SK-N-SH (cell line): Measurements from ENCODE around the gene CEP63. TPM values are rescaled to one million over a fixed set of nuclear protein-coding genes. Genes with fewer than 3 reads are reported as not detected.

ENCODE experiments used
- CTCF ChIA-PET: fragments of 300-600, 350-600 bp; formaldehyde crosslinking; extraction: SDS; loops from one replicate; lab custom pipeline; 2021; lab: Yijun Ruan, JAX
- POLR2A ChIA-PET: fragments of 350-600 bp; sonication (Branson Sonifier 250); formaldehyde crosslinking; extraction: SDS; loops from one replicate; lab custom pipeline; 2020; ENCODE audit warnings: antibody characterized with exemption, inconsistent platforms; lab: Yijun Ruan, JAX
- DNase-seq: peaks from one replicate; pipeline ENCODE4 v3.0.0; 2012
- H2AFZ ChIP-seq: fragments of 200-600 bp; sonication (generic); 2 replicates; pipeline ENCODE4 v1.8.1; 2016; ENCODE audit warnings: antibody characterized with exemption, mild to moderate bottlenecking, low read depth
- H3F3A ChIP-seq: fragments of 200-600 bp; sonication (generic); replicated peaks from 2 replicates; pipeline ENCODE3; 2016; ENCODE audit warnings: antibody characterized with exemption, mild to moderate bottlenecking; ENCODE audit not compliant: insufficient read depth
- H3K27ac ChIP-seq, 2 experiments: fragments of 200-500 bp in 1 of 2; fragments of 200-600 bp in 1 of 2; sonication (Bioruptor generic) in 1 of 2; sonication (generic), shearing (Covaris generic) in 1 of 2; 2 replicates each; pipeline versions ENCODE4 v1.5.1 to v1.6.1; 2014 to 2016; ENCODE audit warnings: low read depth in 2 of 2, inconsistent platforms in 1 of 2, low read length in 1 of 2, mild to moderate bottlenecking in 1 of 2, mixed read lengths in 1 of 2
- H3K27me3 ChIP-seq: fragments of 200-600 bp; sonication (generic), shearing (Covaris generic); 2 replicates; pipeline ENCODE4 v1.6.1; 2016; ENCODE audit warnings: mixed run types; ENCODE audit not compliant: insufficient read depth
- H3K36me3 ChIP-seq, 2 experiments: fragments of 200-500 bp in 1 of 2; fragments of 200-600 bp in 1 of 2; sonication (Bioruptor generic) in 1 of 2; sonication (generic) in 1 of 2; replicated peaks in 1 of 2; 2 replicates each; pipeline versions ENCODE3 to v1.5.1; 2014 to 2016; ENCODE audit warnings: low read length in 1 of 2, mild to moderate bottlenecking in 1 of 2; ENCODE audit not compliant: insufficient read depth in 2 of 2, control insufficient read depth in 1 of 2
- H3K4me1 ChIP-seq, 2 experiments: fragments of 200-500 bp in 1 of 2; fragments of 200-600 bp in 1 of 2; sonication (Bioruptor generic) in 1 of 2; sonication (generic), shearing (Covaris generic) in 1 of 2; 2 replicates each; pipeline versions ENCODE4 v1.5.1 to v1.6.1; 2014 to 2016; ENCODE audit warnings: low read depth in 1 of 2, low read length in 1 of 2, mixed run types in 1 of 2; ENCODE audit not compliant: insufficient read depth in 2 of 2, control insufficient read depth in 1 of 2
- H3K4me2 ChIP-seq: fragments of 200-600 bp; sonication (generic), shearing (Covaris generic); 2 replicates; pipeline ENCODE4 v1.6.1; 2017; ENCODE audit warnings: mixed run types
- H3K4me3 ChIP-seq, 2 experiments: fragments of 200-500 bp in 1 of 2; fragments of 200-600 bp in 1 of 2; sonication (Bioruptor generic) in 1 of 2; sonication (generic), shearing (Covaris generic) in 1 of 2; 2 replicates each; pipeline versions ENCODE4 v1.5.1 to v1.8.1; 2014 to 2016; ENCODE audit warnings: low read depth in 2 of 2, inconsistent platforms in 1 of 2, low read length in 1 of 2, mild to moderate bottlenecking in 1 of 2, mixed read lengths in 1 of 2, moderate library complexity in 1 of 2
- H3K79me2 ChIP-seq: fragments of 200-600 bp; sonication (generic); 2 replicates; pipeline ENCODE4 v1.8.1; 2017; ENCODE audit warnings: mild to moderate bottlenecking; ENCODE audit not compliant: insufficient read depth
- H3K9ac ChIP-seq: fragments of 200-600 bp; sonication (generic); 2 replicates; pipeline ENCODE4 v1.6.1; 2017; ENCODE audit warnings: mixed run types
- H3K9me2 ChIP-seq: fragments of 200-600 bp; sonication (generic); 2 replicates; pipeline ENCODE4 v1.6.1; 2017; ENCODE audit warnings: mixed run types
- H3K9me3 ChIP-seq: fragments of 200-600 bp; sonication (generic); 2 replicates; pipeline ENCODE4 v1.6.1; 2017; ENCODE audit warnings: mixed run types, mild to moderate bottlenecking, moderate library complexity
- H4K20me1 ChIP-seq: fragments of 200-600 bp; sonication (generic); 2 replicates; pipeline ENCODE4 v1.6.1; 2017; ENCODE audit warnings: mild to moderate bottlenecking, mixed run types; ENCODE audit not compliant: insufficient read depth
- CTCF ChIP-seq: fragments of 200-600 bp; sonication (generic); IDR thresholded peaks from 2 replicates; pipeline ENCODE4 v1.6.1; 2017; ENCODE audit warnings: antibody characterized with exemption, mild to moderate bottlenecking, moderate library complexity
- ELF1 ChIP-seq: IDR thresholded peaks from 2 replicates; pipeline ENCODE4 v1.4.0; 2012
- EZH2phosphoT487 ChIP-seq: fragments of 200-600 bp; sonication (generic); IDR thresholded peaks from 2 replicates; pipeline ENCODE4 v1.6.1; 2017; ENCODE audit warnings: low read depth, mixed run types, mild to moderate bottlenecking, antibody characterized with exemption, moderate library complexity, borderline replicate concordance
- FOXJ3 ChIP-seq: sonication (generic); formaldehyde crosslinking; IDR thresholded peaks from 2 replicates; pipeline ENCODE4 v1.5.1; 2020; ENCODE audit warnings: mild to moderate bottlenecking, missing genetic modification reagents
- GABPA ChIP-seq: IDR thresholded peaks from 2 replicates; pipeline ENCODE4 v1.4.0; 2012; ENCODE audit warnings: low read depth, mild to moderate bottlenecking
- GATA2 ChIP-seq: sonication (generic); formaldehyde crosslinking; IDR thresholded peaks from 2 replicates; pipeline ENCODE4 v1.5.0; 2020; ENCODE audit warnings: mild to moderate bottlenecking, missing genetic modification reagents
- MXI1 ChIP-seq: IDR thresholded peaks from 2 replicates; pipeline ENCODE4 v1.6.1; 2012; ENCODE audit warnings: mild to moderate bottlenecking, low read depth, low read length, improper control_type of control experiment
- NFIC ChIP-seq: IDR thresholded peaks from 2 replicates; pipeline ENCODE4 v1.4.0; 2012; ENCODE audit warnings: borderline replicate concordance
- NRF1 ChIP-seq: IDR thresholded peaks from 2 replicates; pipeline ENCODE4 v1.6.1; 2012; ENCODE audit warnings: low read depth, mild to moderate bottlenecking, low read length
- POLR2AphosphoS5 ChIP-seq: IDR thresholded peaks from 2 replicates; pipeline ENCODE4 v1.6.1; 2012; ENCODE audit warnings: low read depth, low read length
- RAD21 ChIP-seq: IDR thresholded peaks from 2 replicates; pipeline ENCODE4 v1.6.1; 2012; ENCODE audit warnings: mild to moderate bottlenecking, low read length
- REST ChIP-seq: IDR thresholded peaks from 2 replicates; pipeline ENCODE4 v1.6.1; 2012; ENCODE audit warnings: mild to moderate bottlenecking, low read depth, low read length, moderate library complexity
- RFX5 ChIP-seq: IDR thresholded peaks from 2 replicates; pipeline ENCODE4 v1.6.1; 2012; ENCODE audit warnings: mild to moderate bottlenecking, improper control_type of control experiment, low read length
- SIN3A ChIP-seq: IDR thresholded peaks from 2 replicates; pipeline ENCODE4 v1.6.1; 2012; ENCODE audit warnings: low read depth, mild to moderate bottlenecking, low read length, moderate library complexity, borderline replicate concordance
- SMC3 ChIP-seq: IDR thresholded peaks from 2 replicates; pipeline ENCODE4 v1.6.1; 2012; ENCODE audit warnings: low read depth, low read length, improper control_type of control experiment
- TAF1 ChIP-seq: IDR thresholded peaks from 2 replicates; pipeline ENCODE4 v1.6.1; 2012; ENCODE audit warnings: low read depth, mild to moderate bottlenecking, low read length, moderate library complexity, borderline replicate concordance
- TEAD4 ChIP-seq: IDR thresholded peaks from 2 replicates; pipeline ENCODE4 v1.4.0; 2012; ENCODE audit warnings: mild to moderate bottlenecking, borderline replicate concordance; ENCODE audit not compliant: insufficient read depth
- USF2 ChIP-seq: fragments of 150-350 bp; IDR thresholded peaks from 2 replicates; pipeline ENCODE4 v1.6.1; 2017; ENCODE audit warnings: antibody characterized with exemption, low read length, low read depth, borderline replicate concordance
- YY1 ChIP-seq: IDR thresholded peaks from 2 replicates; pipeline ENCODE4 v1.4.0; 2012; ENCODE audit warnings: low read depth, mild to moderate bottlenecking
- WGBS: methylation state at CpG from one replicate; pipeline ENCODE4 v1.1.6; 2017; ENCODE audit warnings: low lambda C conversion rate; 5-methylcytosine and 5-hydroxymethylcytosine counted together
- polyA plus RNA-seq, 3 experiments: library from polyadenylated mRNA; depleted of rRNA; stranded (reverse); fragments of >200 nt; gene quantifications; 2 replicates each; pipeline ENCODE4 v1.2.3, GENCODE V29; 2012
- TF ChIP-seq, protein P1 (sequence below): IDR thresholded peaks from 2 replicates; pipeline ENCODE4 v1.4.0; 2012; ENCODE audit warnings: low read depth
- TF ChIP-seq, protein P2 (sequence below): IDR thresholded peaks from 2 replicates; pipeline ENCODE4 v1.4.0; 2012; ENCODE audit warnings: low read depth, borderline replicate concordance
- TF ChIP-seq, protein P3 (sequence below): IDR thresholded peaks from 2 replicates; pipeline ENCODE4 v1.4.0; 2012; ENCODE audit warnings: low read depth, borderline replicate concordance

The CEP63 gene
- polyA plus RNA-seq (2012; rRNA removed): 6.0 and 6.3 TPM in 2 replicates
- polyA plus RNA-seq (2012; cell fraction: cytosol; rRNA removed): 9.8 and 14.6 TPM in 2 replicates
- 3.6 and 14.0 TPM in 2 replicates for polyA plus RNA-seq (2012; cell fraction: nucleus; rRNA removed)

DNA sequence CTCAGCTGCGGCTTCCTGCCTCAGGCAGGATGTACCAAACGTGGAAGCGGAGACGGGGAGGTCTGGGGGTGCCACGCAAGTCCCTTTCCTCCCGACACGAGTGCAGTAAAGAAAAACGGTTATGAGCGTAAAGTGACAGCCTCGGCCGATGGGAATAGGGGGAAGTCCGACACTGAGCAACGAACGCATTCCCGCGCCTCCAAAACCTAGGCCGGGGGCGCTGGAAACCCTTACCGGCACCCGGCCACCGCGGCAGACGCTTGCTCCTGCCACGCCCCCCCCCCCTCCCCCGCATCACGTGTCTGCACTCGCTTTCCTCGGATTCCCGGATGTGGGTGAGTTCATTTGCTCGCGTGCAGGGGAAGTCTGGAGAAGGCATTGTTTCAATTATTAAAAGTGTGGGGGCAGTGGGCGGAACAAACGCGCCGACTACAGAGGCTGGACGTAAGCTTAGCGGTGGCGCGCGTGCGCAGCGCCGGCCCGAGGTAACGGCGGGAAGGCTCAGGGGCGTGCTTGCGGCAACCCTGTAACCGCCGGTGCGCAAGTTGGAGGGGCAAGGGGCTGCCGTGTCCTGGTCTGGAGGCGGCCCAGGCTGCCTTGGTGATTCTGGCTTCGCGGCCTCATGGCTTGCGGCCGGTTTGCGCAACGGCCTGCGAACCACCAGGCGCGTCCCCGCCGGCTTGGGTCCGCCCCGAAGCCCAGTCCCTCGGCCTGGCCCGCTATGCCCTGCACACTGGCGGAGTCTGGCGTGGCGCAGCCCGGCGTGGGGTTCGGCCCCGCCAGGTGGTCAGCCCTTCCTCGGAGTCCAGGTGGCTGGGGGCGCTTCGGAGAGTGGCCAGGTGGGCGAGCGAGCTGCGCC is at the start of gene CEP63, which contains the start of gene ANAPC13:
TSS of gene CEP63 (plus strand) at position 340 of the 859 bp plus-strand sequence. CDS start 9,264 bp downstream, outside the sequence.
TSS of gene ANAPC13 (minus strand) at position 268 of the 859 bp plus-strand sequence. CDS start 3,081 bp downstream, outside the sequence.
- peak within 1 kb of the TSS; percentile 92 for H3K4me2 ChIP-seq
- no peaks in the 10 kb centered on the region for H3K9me3 ChIP-seq
- POLR2A ChIA-PET: interaction anchor here (0.6 to 1.4 kb wide), 4 partner anchors 26 to 121 kb away, joined by 3 to 6 read pairs (median 4); no protein-coding TSS in a partner anchor
- WGBS: 5% methylated on average over 4 of the region's 81 CpGs
- peaks cover 19 to 21% of the 10 kb centered on the region in 2 experiments for H3K36me3 ChIP-seq
- H4K20me1 ChIP-seq: no peaks in the 10 kb centered on the region
- H3K9me2 ChIP-seq: no peaks in the 10 kb centered on the region
- peaks cover 12 to 33% of the 10 kb centered on the region in 2 experiments for H3K4me1 ChIP-seq
- no peaks in the 10 kb centered on the region for H3K27me3 ChIP-seq
- peak within 1 kb of the TSS; percentile 95 for H3K9ac ChIP-seq
- H3F3A ChIP-seq: peaks cover 44% of the 10 kb centered on the region
- H3K79me2 ChIP-seq: peaks cover 93% of the 10 kb centered on the region
- peak within 1 kb of the TSS; percentile 95 to 98 for H3K27ac ChIP-seq
- H2AFZ ChIP-seq: peak within 1 kb of the TSS; percentile 60
- DNase-seq: peak; percentile 92
- H3K4me3 ChIP-seq: peak within 1 kb of the TSS; percentile 85 to 96
- CTCF ChIA-PET: interaction anchor here (0.7 to 17.6 kb wide), 7 partner anchors 10 to 558 kb away, joined by 3 to 375 read pairs (median 3); partner anchors contain the start of gene RYK
- no peak for TF ChIP-seq CTCF
- TF ChIP-seq GABPA: peak; percentile 75
- peak; percentile 94 for TF ChIP-seq MXI1
- TF ChIP-seq FOXJ3 (CRISPR knock-in tag): no peak
- peak; percentile 71 for TF ChIP-seq SIN3A
- TF ChIP-seq EZH2phosphoT487: no peak
- TF ChIP-seq RAD21: no peak
- TF ChIP-seq, protein P1, sequence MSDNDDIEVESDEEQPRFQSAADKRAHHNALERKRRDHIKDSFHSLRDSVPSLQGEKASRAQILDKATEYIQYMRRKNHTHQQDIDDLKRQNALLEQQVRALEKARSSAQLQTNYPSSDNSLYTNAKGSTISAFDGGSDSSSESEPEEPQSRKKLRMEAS: peak; percentile 94
- TF ChIP-seq POLR2AphosphoS5: peak; percentile 56; the same call in 1 of the 2 replicates
- no peak for TF ChIP-seq NFIC
- TF ChIP-seq TEAD4: no peak
- TF ChIP-seq RFX5: no peak
- TF ChIP-seq, protein P2, sequence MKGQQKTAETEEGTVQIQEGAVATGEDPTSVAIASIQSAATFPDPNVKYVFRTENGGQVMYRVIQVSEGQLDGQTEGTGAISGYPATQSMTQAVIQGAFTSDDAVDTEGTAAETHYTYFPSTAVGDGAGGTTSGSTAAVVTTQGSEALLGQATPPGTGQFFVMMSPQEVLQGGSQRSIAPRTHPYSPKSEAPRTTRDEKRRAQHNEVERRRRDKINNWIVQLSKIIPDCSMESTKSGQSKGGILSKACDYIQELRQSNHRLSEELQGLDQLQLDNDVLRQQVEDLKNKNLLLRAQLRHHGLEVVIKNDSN: peak; percentile 95
- TF ChIP-seq NRF1: peak; percentile 91
- peak; percentile 67 for TF ChIP-seq USF2
- TF ChIP-seq TAF1: peak; percentile 66
- no peak for TF ChIP-seq SMC3
- TF ChIP-seq GATA2 (CRISPR knock-in tag): no peak; the same call in 1 of the 2 replicates
- peak; percentile 66 for TF ChIP-seq YY1
- TF ChIP-seq REST: no peak
- TF ChIP-seq ELF1: peak; percentile 78
- TF ChIP-seq, protein P3, sequence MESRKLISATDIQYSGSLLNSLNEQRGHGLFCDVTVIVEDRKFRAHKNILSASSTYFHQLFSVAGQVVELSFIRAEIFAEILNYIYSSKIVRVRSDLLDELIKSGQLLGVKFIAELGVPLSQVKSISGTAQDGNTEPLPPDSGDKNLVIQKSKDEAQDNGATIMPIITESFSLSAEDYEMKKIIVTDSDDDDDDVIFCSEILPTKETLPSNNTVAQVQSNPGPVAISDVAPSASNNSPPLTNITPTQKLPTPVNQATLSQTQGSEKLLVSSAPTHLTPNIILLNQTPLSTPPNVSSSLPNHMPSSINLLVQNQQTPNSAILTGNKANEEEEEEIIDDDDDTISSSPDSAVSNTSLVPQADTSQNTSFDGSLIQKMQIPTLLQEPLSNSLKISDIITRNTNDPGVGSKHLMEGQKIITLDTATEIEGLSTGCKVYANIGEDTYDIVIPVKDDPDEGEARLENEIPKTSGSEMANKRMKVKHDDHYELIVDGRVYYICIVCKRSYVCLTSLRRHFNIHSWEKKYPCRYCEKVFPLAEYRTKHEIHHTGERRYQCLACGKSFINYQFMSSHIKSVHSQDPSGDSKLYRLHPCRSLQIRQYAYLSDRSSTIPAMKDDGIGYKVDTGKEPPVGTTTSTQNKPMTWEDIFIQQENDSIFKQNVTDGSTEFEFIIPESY: 0 out of 2 replicates have a peak, but pooled peaks have one; percentile 52
